Stimulated activated CD4-positive, alpha-beta T cell treated with anti-CD3 and anti-CD28 coated beads, Interleukin-2, amount 100 ng/mL, for 4 hours (primary cell): Measurements from ENCODE around the gene MXI1.
"Not testable (repeated sequence)": the region's sequence is repeated elsewhere in the genome, so short reads cannot be mapped to it uniquely, and the experiment has no call there.

Source experiments
- DNase-seq: peaks from one replicate; pipeline ENCODE4 v3.0.0-alpha.2; 2020; ENCODE audit warnings: low read depth

Gene MXI1

GRCh38 chr10:110181911-110182310, 25.5 kb upstream of the MXI1 start:
- no peak for DNase-seq

GRCh38 chr10:110184398-110184797, 23.0 kb upstream of the MXI1 start:
- no peak for DNase-seq

- DNase-seq, result not testable (repeated sequence)
These were observed 21.7 kb upstream of the MXI1 start for GRCh38 chr10:110185646-110186182.

- DNase-seq, result no peak
These were observed 17.2 kb upstream of the MXI1 start for GRCh38 chr10:110190170-110190569.

- no peak for DNase-seq
These were observed 14.9 kb upstream of the MXI1 start for GRCh38 chr10:110192552-110192951.

GRCh38 chr10:110200503-110200902, 6.9 kb upstream of the MXI1 start:
- DNase-seq, result no peak

- not testable (repeated sequence) for DNase-seq
These were observed 6.4 kb upstream of the MXI1 start for GRCh38 chr10:110201046-110201445.

GRCh38 chr10:110203500-110204455, 3.6 kb upstream of the MXI1 start:
- no peak for DNase-seq

GRCh38 chr10:110205051-110205675, 2.2 kb upstream of the MXI1 start:
- no peak for DNase-seq

GRCh38 chr10:110207805-110208613, 604 bp downstream of the MXI1 start:
- DNase-seq, result no peak

GRCh38 chr10:110208614-110209453, 1.4 kb downstream of the MXI1 start:
- no peak for DNase-seq

- DNase-seq, result peak; percentile 42
These were observed 2.1 kb downstream of the MXI1 start for GRCh38 chr10:110209454-110209925.

- peak; percentile 32 for DNase-seq
These were observed 2.7 kb downstream of the MXI1 start for GRCh38 chr10:110209926-110210673.

- DNase-seq, result peak; percentile 90
These were observed 3.5 kb downstream of the MXI1 start for GRCh38 chr10:110210674-110211464.

GRCh38 chr10:110211465-110211843, 4.0 kb downstream of the MXI1 start:
- DNase-seq, result no peak

- DNase-seq, result no peak
These were observed 5.0 kb downstream of the MXI1 start for GRCh38 chr10:110212119-110213006.

GRCh38 chr10:110214371-110214826, 7.0 kb downstream of the MXI1 start:
- DNase-seq, result no peak
